ENCODE measurements around the gene HMCN2. TPM values are rescaled to one million over a fixed set of nuclear protein-coding genes. Genes with fewer than 3 reads are reported as not detected.

Gene HMCN2
- total RNA-seq, 4 donors from 2014 or later, result 0.68 to 9.2 (median 4.7) TPM

- TF ChIP-seq CTCF (IDR thresholded peaks at IDR 0.05; ENCODE audit: low read depth), result no peak
Observed at GRCh38 chr9:130419521-130420035, 154.0 kb downstream of the HMCN2 start.

GRCh38 chr9:130421154-130421801 lies 155.7 kb downstream of the HMCN2 start:
- TF ChIP-seq CTCF (IDR thresholded peaks at IDR 0.05; ENCODE audit: low read depth), result no peak

GRCh38 chr9:130421802-130422276 lies 156.3 kb downstream of the HMCN2 start:
- no peak for TF ChIP-seq CTCF (IDR thresholded peaks at IDR 0.05; ENCODE audit: low read depth)

- TF ChIP-seq CTCF (IDR thresholded peaks at IDR 0.05; ENCODE audit: low read depth), result no peak
Observed at GRCh38 chr9:130422546-130422945, 157.0 kb downstream of the HMCN2 start.

GRCh38 chr9:130423272-130423671 lies 157.7 kb downstream of the HMCN2 start:
- no peak for TF ChIP-seq CTCF (IDR thresholded peaks at IDR 0.05; ENCODE audit: low read depth)

GRCh38 chr9:130424595-130425454 lies 159.3 kb downstream of the HMCN2 start:
- no peak for TF ChIP-seq CTCF (IDR thresholded peaks at IDR 0.05; ENCODE audit: low read depth)
